HG03060 (cell line): Measurements from ENCODE around the gene ST8SIA1.
"Not testable (repeated sequence)": the region's sequence is repeated elsewhere in the genome, so short reads cannot be mapped to it uniquely, and the experiment has no call there.

Source experiments
- ATAC-seq: cut with Tn5 transposase; IDR thresholded peaks from one replicate; pipeline ENCODE4 v1.9.1; 2021; ENCODE audit warnings: low read depth, moderate number of reproducible peaks; ENCODE audit not compliant: unreplicated experiment

Gene ST8SIA1

DNA sequence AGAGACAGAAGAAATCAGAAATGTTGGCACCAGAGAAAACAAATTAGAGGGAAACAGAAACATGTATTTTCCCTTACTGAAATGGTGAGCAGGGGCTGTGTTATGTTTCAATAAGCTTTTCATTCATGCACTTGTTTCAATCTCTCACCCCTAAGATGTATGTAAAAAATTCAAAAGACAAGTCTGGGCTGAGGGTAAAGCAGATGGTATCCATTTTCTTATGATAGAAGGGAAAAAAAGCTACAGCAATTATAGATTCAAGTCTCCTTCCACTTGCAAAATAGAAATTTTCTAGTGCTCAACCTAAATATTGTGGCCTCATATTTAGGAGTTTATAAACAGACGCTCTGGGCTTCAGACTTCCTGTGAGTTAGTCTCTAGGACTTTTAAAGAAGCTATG is 138.3 kb downstream of the ST8SIA1 start:
- ATAC-seq: no peak

GRCh38 chr12:22190969-22191368 is 143.5 kb downstream of the ST8SIA1 start:
- ATAC-seq: no peak

DNA sequence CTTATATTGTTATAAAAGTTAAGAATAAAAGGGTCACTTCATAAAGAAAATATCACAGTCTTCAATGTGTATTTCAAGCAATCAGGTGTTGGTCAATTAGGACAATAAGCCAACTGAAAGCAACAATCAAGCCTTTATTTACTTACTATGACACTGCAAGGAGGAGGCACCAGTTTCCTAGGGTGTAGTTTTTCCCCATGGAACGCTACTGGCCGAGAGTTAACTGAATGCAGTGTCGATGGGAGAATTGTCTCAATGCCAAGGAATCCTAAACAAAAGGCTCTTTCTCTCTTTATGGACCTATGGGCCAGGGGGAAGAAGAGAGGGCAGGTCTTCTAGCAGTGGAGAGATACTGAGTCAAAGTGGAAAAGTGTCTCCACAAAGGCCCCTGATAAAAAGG is 146.1 kb downstream of the ST8SIA1 start:
- no peak for ATAC-seq

- no peak for ATAC-seq
Measured at GRCh38 chr12:22180705-22181104, 153.8 kb downstream of the ST8SIA1 start.

DNA sequence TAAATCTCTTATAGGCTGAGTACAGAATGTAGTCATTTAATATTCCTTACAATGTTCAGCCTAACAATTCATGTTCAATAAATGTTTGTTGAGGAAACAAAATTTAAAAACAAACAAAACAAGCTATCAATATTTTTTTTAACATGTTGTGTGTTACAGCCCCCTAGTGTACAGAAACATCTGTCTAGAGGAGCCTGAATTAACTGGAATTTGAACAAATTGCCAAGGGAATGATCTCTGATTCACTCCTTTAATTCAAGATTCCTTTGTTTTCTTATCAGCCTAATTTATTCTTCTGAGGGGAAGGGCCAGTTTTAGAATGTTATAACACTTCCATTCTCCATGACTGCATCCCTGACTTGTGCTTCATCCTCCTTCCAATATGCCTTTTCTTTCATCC is 161.3 kb downstream of the ST8SIA1 start:
- ATAC-seq: no peak

DNA sequence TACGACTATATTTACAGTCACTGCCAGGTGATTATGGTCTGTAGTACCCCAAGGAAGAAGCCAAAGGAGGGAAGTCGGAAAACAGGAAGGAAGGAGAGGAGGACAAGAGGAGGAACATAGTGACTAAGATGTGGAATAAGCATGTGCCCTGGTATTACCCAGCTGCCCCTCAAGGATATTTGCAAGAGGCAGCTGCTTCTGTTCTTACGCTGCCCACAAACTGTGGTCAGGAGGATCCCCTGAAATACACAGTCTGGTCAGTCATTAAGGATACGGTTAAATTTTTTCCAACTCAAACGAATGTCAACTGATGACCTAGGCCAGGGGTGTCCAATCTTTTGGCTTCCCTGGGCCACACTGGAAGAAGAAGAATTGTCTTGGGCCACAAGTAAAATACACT is 162.0 kb downstream of the ST8SIA1 start:
- ATAC-seq: no peak

DNA sequence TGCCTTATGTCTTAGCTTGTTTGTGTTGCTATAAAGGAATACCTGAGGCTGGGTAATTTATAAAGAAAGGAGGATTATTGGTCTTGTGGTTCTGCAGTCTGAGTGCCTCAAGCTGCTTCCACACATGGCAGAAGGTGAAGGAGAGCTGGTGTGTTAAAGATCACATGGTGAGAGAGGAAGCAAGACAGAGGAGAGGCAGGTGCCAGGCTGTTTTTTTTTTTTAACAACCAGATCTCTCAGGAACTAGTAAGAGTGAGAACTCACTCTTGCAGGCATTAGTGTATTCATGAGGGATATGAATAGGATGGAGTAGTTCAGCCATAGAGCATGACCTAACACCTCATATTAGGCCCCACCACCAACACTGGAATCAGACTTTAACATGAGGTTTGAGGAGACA is 165.1 kb downstream of the ST8SIA1 start:
- ATAC-seq: no peak

- no peak for ATAC-seq
Measured at GRCh38 chr12:22164139-22164538, 170.4 kb downstream of the ST8SIA1 start.

DNA sequence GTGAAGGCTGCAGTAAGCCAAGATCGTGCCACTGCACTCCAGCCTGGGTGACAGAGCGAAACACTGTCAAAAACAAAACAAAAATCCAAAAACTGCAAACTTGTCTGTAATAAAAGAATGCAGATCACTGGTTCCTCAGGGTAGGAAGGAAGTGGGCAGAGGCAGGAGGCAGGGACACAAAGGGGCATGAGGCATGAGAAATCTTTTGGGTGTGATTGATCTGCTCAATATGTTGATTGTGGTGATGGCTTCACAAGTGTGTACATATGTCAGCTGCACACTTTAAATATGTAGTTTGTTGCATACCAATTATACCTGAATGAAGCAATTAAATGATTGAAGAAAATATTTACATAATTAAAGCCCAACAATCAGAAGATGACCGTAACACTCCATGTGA is 170.9 kb downstream of the ST8SIA1 start:
- no peak for ATAC-seq

GRCh38 chr12:22160396-22161003 is 174.0 kb downstream of the ST8SIA1 start:
- ATAC-seq: no peak

- not testable (repeated sequence) for ATAC-seq
Measured at GRCh38 chr12:22149286-22149685, 185.2 kb downstream of the ST8SIA1 start.

DNA sequence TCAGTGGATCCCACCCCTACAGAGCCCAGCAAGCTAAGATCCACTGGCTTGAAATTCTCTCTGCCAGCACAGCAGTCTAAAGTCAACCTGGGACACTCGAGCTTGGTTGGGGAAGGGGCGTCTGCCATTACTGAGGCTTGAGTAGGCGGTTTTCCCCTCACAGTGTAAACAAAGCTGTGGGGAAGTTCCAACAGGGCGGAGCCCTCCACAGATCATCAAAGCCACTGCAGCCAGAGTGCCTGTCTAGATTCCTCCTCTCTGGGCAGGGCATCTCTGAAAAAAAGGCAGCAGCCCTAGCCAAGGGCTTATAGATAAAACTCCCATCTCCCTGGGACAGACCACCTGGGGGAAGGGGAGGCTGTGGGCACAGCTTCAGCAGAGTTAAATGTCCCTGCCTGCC is 187.8 kb downstream of the ST8SIA1 start:
- not testable (repeated sequence) for ATAC-seq
